Neural progenitor cell (in vitro differentiated cells): ENCODE results near the gene TRIM25. TPM values are rescaled to one million over a fixed set of nuclear protein-coding genes. Genes with fewer than 3 reads are reported as not detected.
"Not testable (repeated sequence)": the region's sequence is repeated elsewhere in the genome, so short reads cannot be mapped to it uniquely, and the experiment has no call there.

Source experiments
- DNase-seq: peaks from one replicate; pipeline ENCODE4 v3.0.0-alpha.2; 2016; ENCODE audit warnings: low spot score
- H2AFZ ChIP-seq: fragments of 200-600 bp; sonication (generic); replicated peaks from 2 replicates; pipeline ENCODE4 v1.6.1; 2016; ENCODE audit warnings: antibody characterized with exemption
- H3F3A ChIP-seq: fragments of 200-600 bp; sonication (generic); 2 replicates; pipeline ENCODE4 v1.6.1; 2016; ENCODE audit warnings: antibody characterized with exemption, low read depth
- H3K27ac ChIP-seq: fragments of 200-600 bp; sonication (generic); 2 replicates; pipeline ENCODE4 v1.5.1; 2016; ENCODE audit warnings: mild to moderate bottlenecking
- H3K27me3 ChIP-seq: fragments of 200-600 bp; sonication (generic); 2 replicates; pipeline ENCODE4 v1.6.1; 2016; ENCODE audit warnings: mild to moderate bottlenecking, moderate library complexity
- H3K36me3 ChIP-seq: fragments of 200-600 bp; sonication (generic); 2 replicates; pipeline ENCODE4 v1.5.1; 2016
- H3K4me1 ChIP-seq: fragments of 200-600 bp; sonication (generic); 2 replicates; pipeline ENCODE4 v1.6.1; 2016; ENCODE audit warnings: mixed run types
- H3K4me2 ChIP-seq: fragments of 200-600 bp; sonication (generic); 2 replicates; pipeline ENCODE4 v1.6.1; 2016
- H3K4me3 ChIP-seq: fragments of 200-600 bp; sonication (generic); 2 replicates; pipeline ENCODE4 v1.5.1; 2016
- H3K79me2 ChIP-seq: fragments of 200-600 bp; sonication (generic); 2 replicates; pipeline ENCODE4 v1.6.1; 2016; ENCODE audit warnings: low read depth
- H3K9ac ChIP-seq: fragments of 200-600 bp; sonication (generic); 2 replicates; pipeline ENCODE4 v1.6.1; 2016
- H3K9me3 ChIP-seq: fragments of 200-600 bp; sonication (generic); 2 replicates; pipeline ENCODE4 v1.5.1; 2016; ENCODE audit warnings: low read depth
- H4K20me1 ChIP-seq: fragments of 200-600 bp; sonication (generic); 2 replicates; pipeline ENCODE4 v1.6.1; 2016; ENCODE audit warnings: low read depth
- H3K27ac Mint-ChIP-seq: 3 replicates; pipeline ENCODE4 v1.8.0; 2021; ENCODE audit warnings: mixed read lengths
- H3K27me3 Mint-ChIP-seq: 2 replicates; pipeline ENCODE4 v1.8.0; 2022; ENCODE audit warnings: low read depth, mild to moderate bottlenecking, inconsistent platforms, moderate library complexity, mixed read lengths; ENCODE audit not compliant: insufficient read depth
- H3K36me3 Mint-ChIP-seq: 3 replicates; pipeline ENCODE4 v1.8.0; 2021; ENCODE audit warnings: mixed read lengths
- H3K4me1 Mint-ChIP-seq: 3 replicates; pipeline ENCODE4 v1.8.0; 2021; ENCODE audit warnings: mixed read lengths
- H3K4me3 Mint-ChIP-seq: 3 replicates; pipeline ENCODE4 v1.8.0; 2021; ENCODE audit warnings: mild to moderate bottlenecking, moderate library complexity, mixed read lengths
- H3K9me3 Mint-ChIP-seq: 3 replicates; pipeline ENCODE4 v1.8.0; 2020; ENCODE audit warnings: mixed read lengths
- CTCF ChIP-seq: fragments of 200-600 bp; sonication (generic); IDR thresholded peaks from 2 replicates; pipeline ENCODE4 v1.5.1; 2017; ENCODE audit warnings: antibody characterized with exemption, mild to moderate bottlenecking
- EZH2 ChIP-seq: fragments of 200-600 bp; sonication (generic); IDR thresholded peaks from 2 replicates; pipeline ENCODE4 v1.6.1; 2017; ENCODE audit warnings: antibody characterized with exemption, mild to moderate bottlenecking, moderate library complexity
- EZH2phosphoT487 ChIP-seq: fragments of 200-600 bp; sonication (generic); IDR thresholded peaks from 2 replicates; pipeline ENCODE4 v1.6.1; 2017; ENCODE audit warnings: antibody characterized with exemption
- total RNA-seq: library from RNA; depleted of rRNA; stranded (reverse); fragments of >200 nt; gene quantifications from 2 replicates; pipeline ENCODE4 v1.2.3, GENCODE V29; 2015; ENCODE audit warnings: low replicate concordance

TRIM25 gene
- total RNA-seq, 1 donor from 2014 or later = 7.6 TPM

- Mint-ChIP-seq H3K36me3 (peaks cover 46% of the 10 kb centered on the region), H3K4me3 (no peak overlapping the region), H3K9me3 (no peaks in the 10 kb centered on the region), H3K27ac (no peak overlapping the region), H3K4me1 (no peaks in the 10 kb centered on the region), H3K27me3 (peaks cover 7% of the 10 kb centered on the region)
- H4K20me1 ChIP-seq = peaks cover 2% of the 10 kb centered on the region
- no peak overlapping the region for H2AFZ ChIP-seq
- no peaks in the 10 kb centered on the region for H3K27me3 ChIP-seq
- peaks cover 1% of the 10 kb centered on the region for H3K79me2 ChIP-seq
- no peaks in the 10 kb centered on the region for H3K4me1 ChIP-seq
- TF ChIP-seq EZH2phosphoT487 = no peak
- no peak for TF ChIP-seq EZH2
- no peak for TF ChIP-seq CTCF
- H3K9ac ChIP-seq = no peak overlapping the region
- no peak overlapping the region for H3K4me2 ChIP-seq
- no peak overlapping the region for H3K4me3 ChIP-seq
- H3K9me3 ChIP-seq = no peaks in the 10 kb centered on the region
- H3K27ac ChIP-seq = no peak overlapping the region
- no peaks in the 10 kb centered on the region for H3F3A ChIP-seq
- H3K36me3 ChIP-seq = peaks cover 25% of the 10 kb centered on the region
- no peak for DNase-seq
Measured at GRCh38 chr17:56945938-56946505, 32.2 kb upstream of the TRIM25 start.

- Histone ChIP-seq H2AFZ (no peak overlapping the region), H3K4me1 (no peaks in the 10 kb centered on the region), H3K9me3 (no peaks in the 10 kb centered on the region), H3K27me3 (no peaks in the 10 kb centered on the region), H3K4me2 (no peak overlapping the region), H3K27ac (no peak overlapping the region), H3K79me2 (no peaks in the 10 kb centered on the region), H4K20me1 (no peaks in the 10 kb centered on the region), H3F3A (no peaks in the 10 kb centered on the region), H3K36me3 (peaks cover 22% of the 10 kb centered on the region), H3K9ac (no peak overlapping the region), H3K4me3 (no peak overlapping the region)
- DNase-seq = no peak
- Mint-ChIP-seq H3K27ac (no peak overlapping the region), H3K4me1 (no peaks in the 10 kb centered on the region), H3K4me3 (no peak overlapping the region), H3K9me3 (no peaks in the 10 kb centered on the region), H3K36me3 (peaks cover 41% of the 10 kb centered on the region), H3K27me3 (peaks cover 7% of the 10 kb centered on the region)
- TF ChIP-seq EZH2phosphoT487 (no peak), CTCF (no peak), EZH2 (no peak)
Measured at GRCh38 chr17:56943505-56944125, 29.8 kb upstream of the TRIM25 start.

GRCh38 chr17:56939869-56940484, 26.1 kb upstream of the TRIM25 start:
- no peaks in the 10 kb centered on the region for H3K9me3 Mint-ChIP-seq
- peaks cover 5% of the 10 kb centered on the region for H3K27me3 Mint-ChIP-seq
- H3K4me2 ChIP-seq = no peak overlapping the region
- no peak overlapping the region for H3K4me3 ChIP-seq
- H3K4me1 Mint-ChIP-seq = no peaks in the 10 kb centered on the region
- H3K4me3 Mint-ChIP-seq = no peak overlapping the region
- no peak overlapping the region for H2AFZ ChIP-seq
- DNase-seq = peak; percentile 59
- no peaks in the 10 kb centered on the region for H3K4me1 ChIP-seq
- peak; percentile 69 for TF ChIP-seq CTCF
- no peak for TF ChIP-seq EZH2
- no peak for TF ChIP-seq EZH2phosphoT487
- no peaks in the 10 kb centered on the region for H3K9me3 ChIP-seq
- no peaks in the 10 kb centered on the region for H4K20me1 ChIP-seq
- H3F3A ChIP-seq = no peaks in the 10 kb centered on the region
- H3K79me2 ChIP-seq = no peaks in the 10 kb centered on the region
- peaks cover 48% of the 10 kb centered on the region for H3K36me3 Mint-ChIP-seq
- H3K27ac ChIP-seq = no peak overlapping the region
- no peak overlapping the region for H3K9ac ChIP-seq
- H3K27me3 ChIP-seq = no peaks in the 10 kb centered on the region
- no peak overlapping the region for H3K27ac Mint-ChIP-seq
- peaks cover 10% of the 10 kb centered on the region for H3K36me3 ChIP-seq

GRCh38 chr17:56938206-56938605, 24.4 kb upstream of the TRIM25 start:
- H3K27me3 Mint-ChIP-seq, H3K4me1 Mint-ChIP-seq, H3K9ac ChIP-seq, H3K27me3 ChIP-seq, H3K9me3 ChIP-seq, H3F3A ChIP-seq, H3K27ac ChIP-seq, H3K4me2 ChIP-seq, DNase-seq, H3K27ac Mint-ChIP-seq, H2AFZ ChIP-seq, H3K4me1 ChIP-seq, H3K9me3 Mint-ChIP-seq, H3K4me3 Mint-ChIP-seq, H3K79me2 ChIP-seq, H3K4me3 ChIP-seq, H3K36me3 ChIP-seq, H4K20me1 ChIP-seq: not testable (repeated sequence)
- peaks cover 60% of the 10 kb centered on the region for H3K36me3 Mint-ChIP-seq
